DND-41 (cell line): ENCODE measurements around the gene CEP63.

Experiments
- ATAC-seq: fragments of 200-7000 bp; cut with Tn5 transposase; 3 replicates; pipeline ENCODE4 v1.9.1; 2021; ENCODE audit warnings: low read depth; ENCODE audit not compliant: insufficient read depth
- DNase-seq: peaks from one replicate; pipeline ENCODE4 v3.0.0-alpha.2; 2020
- H2AFZ ChIP-seq: 2 replicates; pipeline ENCODE4 v1.6.0; 2012; ENCODE audit warnings: low read depth, low read length
- H3K27ac ChIP-seq: 2 replicates; pipeline ENCODE4 v1.5.1; 2012; ENCODE audit warnings: low read length, inconsistent platforms
- H3K27me3 ChIP-seq: fragments of 200-600 bp; sonication (generic); 2 replicates; pipeline ENCODE4 v1.6.0; 2012; ENCODE audit warnings: low read length, mild to moderate bottlenecking, inconsistent platforms; ENCODE audit not compliant: insufficient read depth, poor library complexity
- H3K36me3 ChIP-seq: 2 replicates; pipeline ENCODE4 v1.5.1; 2012; ENCODE audit warnings: low read length, inconsistent platforms; ENCODE audit not compliant: insufficient read depth
- H3K4me1 ChIP-seq: 2 replicates; pipeline ENCODE4 v1.5.1; 2012; ENCODE audit warnings: mild to moderate bottlenecking, low read length; ENCODE audit not compliant: insufficient read depth
- H3K4me2 ChIP-seq: 2 replicates; pipeline ENCODE4 v1.6.0; 2012; ENCODE audit warnings: mild to moderate bottlenecking, moderate library complexity, low read length, inconsistent platforms; ENCODE audit not compliant: insufficient read depth
- H3K4me3 ChIP-seq, 2 experiments: fragments of 200-600 bp in 1 of 2; shearing (Covaris generic) in 1 of 2; 2 replicates each; pipeline ENCODE4 v1.5.1; 2012 to 2016; ENCODE audit warnings: inconsistent platforms in 2 of 2, low read length in 2 of 2, mild to moderate bottlenecking in 2 of 2, low read depth in 1 of 2, moderate library complexity in 1 of 2
- H3K79me2 ChIP-seq: 2 replicates; pipeline ENCODE4 v1.6.0; 2012; ENCODE audit warnings: low read length, inconsistent platforms; ENCODE audit not compliant: insufficient read depth
- H3K9ac ChIP-seq: 2 replicates; pipeline ENCODE4 v1.6.0; 2012; ENCODE audit warnings: low read depth, mild to moderate bottlenecking, inconsistent platforms, low read length, moderate library complexity
- H3K9me3 ChIP-seq: 2 replicates; pipeline ENCODE4 v1.5.1; 2012; ENCODE audit warnings: low read length, moderate library complexity, mild to moderate bottlenecking, inconsistent platforms; ENCODE audit not compliant: insufficient read depth, severe bottlenecking
- H4K20me1 ChIP-seq: 2 replicates; pipeline ENCODE4 v1.6.0; 2012; ENCODE audit warnings: low read length; ENCODE audit not compliant: insufficient read depth
- CTCF ChIP-seq: IDR thresholded peaks from 2 replicates; pipeline ENCODE4 v1.5.1; 2012; ENCODE audit warnings: borderline replicate concordance, low read length, moderate library complexity, mild to moderate bottlenecking; ENCODE audit not compliant: poor library complexity, severe bottlenecking; ENCODE audit errors: extremely low read depth
- EZH2 ChIP-seq: IDR thresholded peaks from 3 replicates; pipeline ENCODE4 v1.6.1; 2012; ENCODE audit warnings: borderline replicate concordance, low read depth, mild to moderate bottlenecking, moderate library complexity, low read length, inconsistent platforms; ENCODE audit not compliant: severe bottlenecking

CEP63 gene

GRCh38 chr3:134535186-134535970, 49.5 kb downstream of the CEP63 start:
- DNase-seq (no peak), ATAC-seq (no peak)
- Histone ChIP-seq H3K9me3 (no peaks in the 10 kb centered on the region), H3K4me2 (no peak overlapping the region), H3K27me3 (no peaks in the 10 kb centered on the region), H3K9ac (no peak overlapping the region), H3K27ac (no peak overlapping the region), H3K4me1 (no peaks in the 10 kb centered on the region), H3K36me3 (peaks cover 49% of the 10 kb centered on the region), H4K20me1 (no peaks in the 10 kb centered on the region), H2AFZ (no peak overlapping the region), H3K79me2 (no peaks in the 10 kb centered on the region), H3K4me3 (no peak overlapping the region)
- TF ChIP-seq EZH2 = no peak
- no peak for TF ChIP-seq CTCF

- Histone ChIP-seq H3K27me3 (no peaks in the 10 kb centered on the region), H3K27ac (no peak overlapping the region), H3K9ac (no peak overlapping the region), H3K9me3 (no peaks in the 10 kb centered on the region), H3K4me3 (no peak overlapping the region), H3K79me2 (no peaks in the 10 kb centered on the region), H3K4me2 (no peak overlapping the region), H3K4me1 (no peaks in the 10 kb centered on the region), H4K20me1 (no peaks in the 10 kb centered on the region), H2AFZ (no peak overlapping the region), H3K36me3 (peaks cover 49% of the 10 kb centered on the region)
- ATAC-seq = no peak
- TF ChIP-seq EZH2 (no peak), CTCF (no peak)
- no peak for DNase-seq
Observed at GRCh38 chr3:134536781-134537180, 50.9 kb downstream of the CEP63 start.

- Histone ChIP-seq H2AFZ (no peak overlapping the region), H3K27ac (no peak overlapping the region), H3K79me2 (no peaks in the 10 kb centered on the region), H3K9me3 (no peaks in the 10 kb centered on the region), H3K4me3 (no peak overlapping the region), H4K20me1 (no peaks in the 10 kb centered on the region), H3K36me3 (peaks cover 30% of the 10 kb centered on the region), H3K9ac (no peak overlapping the region), H3K27me3 (no peaks in the 10 kb centered on the region), H3K4me2 (no peak overlapping the region), H3K4me1 (no peaks in the 10 kb centered on the region)
- DNase-seq (no peak), ATAC-seq (no peak)
- no peak for TF ChIP-seq EZH2
- no peak for TF ChIP-seq CTCF
Observed at GRCh38 chr3:134542287-134542958, 56.6 kb downstream of the CEP63 start.
